ENCODE data around the gene DUS2. TPM values are rescaled to one million over a fixed set of nuclear protein-coding genes. Genes with fewer than 3 reads are reported as not detected.

Gene DUS2
- total and polyA plus RNA-seq, 2 of the 8 experiments (the other 6 are each of a cell fraction or from before 2014, with no cell fraction given) = 17.2 to 27.0 TPM

- Histone ChIP-seq H2AK5ac (ENCODE audit: low read depth, low read length) (no peak overlapping the region), H2BK120ac (replicated peaks; ENCODE audit: low read depth, low read length) (no peak overlapping the region), H3K18ac (ENCODE audit: extremely low read depth, low read length) (no peak overlapping the region), H2BK5ac (ENCODE audit: low read depth, low read length) (no peak overlapping the region), H2BK15ac (ENCODE audit: low read length) (no peak overlapping the region), H3K14ac (ENCODE audit: insufficient read length) (no peak overlapping the region), H3K27ac (ENCODE audit: low read depth, low read length) (no peak overlapping the region), H3K79me1 (ENCODE audit: low read depth, low read length) (peaks cover 5% of the 10 kb centered on the region), H3K23me2 (ENCODE audit: low read depth, low read length) (no peaks in the 10 kb centered on the region; the same call in 1 of the 2 replicates), H3K56ac (replicated peaks; ENCODE audit: insufficient read length, low read depth, low read length) (no peak overlapping the region), H3K9ac (replicated peaks in 1 of 4; ENCODE audit: extremely low read depth in 1 of 4, low read depth in 3 of 4, low read length in 3 of 4) (no peak overlapping the region), H4K91ac (replicated peaks; ENCODE audit: insufficient read length, low read length) (no peak overlapping the region), H4K8ac (ENCODE audit: extremely low read depth, insufficient read depth, low read length) (no peak overlapping the region), H2AFZ (ENCODE audit: low read length) (no peak overlapping the region), H2BK20ac (ENCODE audit: low read length) (no peak overlapping the region), H3K27me3 (replicated peaks in 1 of 4; ENCODE audit: control insufficient read depth in 3 of 4, extremely low read depth in 1 of 4, insufficient read depth in 3 of 4, low read length in 3 of 4) (no peaks in the 10 kb centered on the region), H3K23ac (ENCODE audit: insufficient read length) (no peak overlapping the region), H3K4me1 (replicated peaks in 1 of 4; ENCODE audit: control insufficient read depth in 3 of 4, insufficient read depth in 4 of 4, low read length in 3 of 4) (no peaks in the 10 kb centered on the region), H4K5ac (ENCODE audit: insufficient read length, low read depth, low read length) (no peak overlapping the region), H2BK12ac (ENCODE audit: low read depth, low read length) (no peak overlapping the region), H3K4ac (replicated peaks; ENCODE audit: insufficient read length, low read depth, low read length) (no peak overlapping the region), H3K4me3 (ENCODE audit: extremely low read depth in 1 of 4, insufficient read depth in 2 of 4, low read depth in 3 of 4, low read length in 4 of 4) (no peak overlapping the region), H3K79me2 (ENCODE audit: control insufficient read depth in 1 of 2, insufficient read depth in 2 of 2, low read length in 2 of 2) (no peaks in the 10 kb centered on the region), H4K20me1 (replicated peaks in 1 of 2; ENCODE audit: control insufficient read depth in 1 of 2, insufficient read depth in 2 of 2, low read length in 2 of 2) (no peaks in the 10 kb centered on the region), H3K4me2 (ENCODE audit: insufficient read depth in 1 of 2, low read depth in 2 of 2, low read length in 2 of 2) (no peak overlapping the region), H3K9me3 (ENCODE audit: insufficient read depth in 2 of 2, low read depth in 1 of 2, low read length in 1 of 2) (no peaks in the 10 kb centered on the region), H3K36me3 (ENCODE audit: control insufficient read depth in 2 of 4, insufficient read depth in 4 of 4, low read length in 3 of 4) (peaks cover 0 to 14% (median 9%) of the 10 kb centered on the region in 4 experiments; a peak in 5 of 8 replicates)
- no peak for TF ChIP-seq FOSL1 (IDR thresholded peaks at IDR 0.05; ENCODE audit: insufficient read depth, low read depth, low read length)
- WGBS, 2 experiments (ENCODE audit: extremely low coverage in 1 of 2, insufficient coverage in 1 of 2, insufficient read length in 1 of 2, insufficient replicate concordance in 2 of 2, low coverage in 1 of 2, low lambda C conversion rate in 2 of 2, missing lambda C conversion rate in 1 of 2) = 89% methylated on average over 2 of the region's 2 CpGs; no CpG with 5 or more reads in 1 of the 2 experiments
- ChIA-PET CTCF (ENCODE audit: partially characterized antibody) (no interaction called here), POLR2A (ENCODE audit: partially characterized antibody) (interaction anchor here (1.0 kb wide), 1 partner anchor 12 kb away, joined by 3 read pairs; no protein-coding TSS in a partner anchor)
- DNase-seq (ENCODE audit: low read depth in 1 of 2, low spot score in 2 of 2) = no peak
- no peak for FAIRE-seq
Measured at GRCh38 chr16:68049449-68049848, 26.4 kb downstream of the DUS2 start.

Data from H1 (cell line).